Pancreas (tissue), 10 donors: ENCODE results near the gene FTCDNL1. TPM values are rescaled to one million over a fixed set of nuclear protein-coding genes. Genes with fewer than 3 reads are reported as not detected.

ENCODE experiments used
- ATAC-seq, 4 donors: fragments of 200-7000 bp; cut with Tn5 transposase; one replicate each; pipeline versions ENCODE4 v1.8.0 to v1.9.1; 2020; ENCODE audit warnings: mild to moderate bottlenecking in 4 of 4, moderate library complexity in 4 of 4
- DNase-seq, 6 donors: peaks; one replicate each; pipeline ENCODE4 v3.0.0-alpha.2; 2020
- FAIRE-seq: peaks from 2 replicates; lab custom pipeline; 2012; peaks lifted over from hg19 to GRCh38; lab: Jason Lieb, UNC
- H3K27ac ChIP-seq, 4 donors: fragments of 200-600 bp; sonication (generic); 1 replicate in 3 of 4; 2 replicates in 1 of 4; pipeline versions ENCODE4 v1.5.0 to v1.8.0; 2020
- H3K27me3 ChIP-seq, 4 donors: fragments of 200-600 bp; one replicate each; pipeline ENCODE4 v1.8.0; 2021
- H3K36me3 ChIP-seq, 3 donors: fragments of 200-600 bp; sonication (generic) in 1 of 3; one replicate each; pipeline versions ENCODE4 v1.5.0 to v1.8.0; 2020 to 2021
- H3K4me1 ChIP-seq, 3 donors: fragments of 200-600 bp; one replicate each; pipeline ENCODE4 v1.8.0; 2021
- H3K4me3 ChIP-seq, 4 donors: fragments of 200-600 bp; sonication (generic) in 2 of 4; one replicate each; pipeline versions ENCODE4 v1.5.0 to v1.8.0; 2020 to 2021
- H3K9me3 ChIP-seq, 4 donors: fragments of 200-600 bp; one replicate each; pipeline ENCODE4 v1.8.0; 2021
- CTCF ChIP-seq, 4 donors: fragments of 200-600 bp; sonication (generic) in 3 of 4; IDR thresholded peaks; one replicate each; pipeline versions ENCODE4 v1.5.0 to v1.8.0; 2021; ENCODE audit warnings: antibody characterized with exemption in 4 of 4
- WGBS, 2 donors: extraction: QIAGEN DNeasy Blood & Tissue Kit; methylation state at CpG; one replicate each; pipeline ENCODE4 v1.1.7; 2013; 5-methylcytosine and 5-hydroxymethylcytosine counted together
- intact Hi-C, 3 donors: fragments of 100-400 bp; cut with DNase I; formaldehyde crosslinking; loops; one replicate each; pipeline versions ENCODE4 v1.11.1 to v1.14.2; 2022
- polyA plus RNA-seq, 2 donors: library from polyadenylated mRNA; stranded (reverse); fragments of 200-250 nt; gene quantifications; one replicate each; pipeline ENCODE4 v1.2.3, GENCODE V29; 2013
- total RNA-seq, 6 donors: library from RNA; stranded (reverse); fragmentation: NEBNext Ultra II Directional in 4 of 6; extraction: Animal tissue kit (Norgen Biotek cat#: 25700) in 4 of 6; gene quantifications; one replicate each; pipeline versions ENCODE4 v1.2.1 to v1.2.4, GENCODE V29; 2021 to 2023
- donor health status: healthy with polysubstance abuse.
- donor health status: DM: no; HTN: no; CAD: no; lungs with moderate emphysema.
- donor health status: DM: no; HTN: no; CAD: no.
- donor health status: control.
- donor health status: control.
- donor health status: Bipolar disorder and iron deficiency.
- donor health status: DM: yes; HTN: yes; CAD: no.
- donor health status: DM: no; HTN: no; CAD: no.
- donor health status: DM: no; HTN: no; CAD: no.
- donor health status: DM: yes; HTN: yes; CAD: no.

FTCDNL1 gene
- total and polyA plus RNA-seq, 8 donors = 0.53 to 3.2 (median 1.4) TPM

DNA sequence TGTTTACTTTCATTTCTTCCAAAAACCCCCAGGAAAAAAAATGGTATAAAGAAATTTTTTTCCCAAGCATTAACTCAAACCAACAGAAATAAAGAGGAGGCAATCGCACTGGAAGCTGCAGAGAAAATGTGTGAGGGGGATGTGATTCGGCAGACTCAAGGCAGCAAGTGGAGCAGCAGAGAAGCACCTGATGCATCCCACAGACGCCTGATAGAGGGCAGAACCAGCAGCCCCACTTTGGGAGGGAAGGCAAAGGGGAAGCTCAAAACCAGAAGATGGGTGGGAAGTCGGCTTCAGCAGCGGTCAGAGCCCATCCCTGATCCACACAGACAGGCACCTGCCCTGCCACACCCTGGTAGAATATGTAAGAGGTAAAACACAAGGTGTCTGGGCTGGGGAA, 12.6 kb downstream of the FTCDNL1 start:
- DNase-seq (no peak), ATAC-seq (no peak), FAIRE-seq (no peak)
- TF ChIP-seq CTCF (IDR thresholded peaks at IDR 0.05) = no peak
- 76 to 91% methylated on average over 5 of the region's 5 CpGs for WGBS, 2 donors
- intact Hi-C loops = no loop called here
- Histone ChIP-seq H3K4me1 (no peaks in the 10 kb centered on the region), H3K27me3 (no peaks in the 10 kb centered on the region), H3K4me3 (no peak overlapping the region), H3K27ac (no peak overlapping the region), H3K9me3 (no peaks in the 10 kb centered on the region), H3K36me3 (no peaks in the 10 kb centered on the region)

DNA sequence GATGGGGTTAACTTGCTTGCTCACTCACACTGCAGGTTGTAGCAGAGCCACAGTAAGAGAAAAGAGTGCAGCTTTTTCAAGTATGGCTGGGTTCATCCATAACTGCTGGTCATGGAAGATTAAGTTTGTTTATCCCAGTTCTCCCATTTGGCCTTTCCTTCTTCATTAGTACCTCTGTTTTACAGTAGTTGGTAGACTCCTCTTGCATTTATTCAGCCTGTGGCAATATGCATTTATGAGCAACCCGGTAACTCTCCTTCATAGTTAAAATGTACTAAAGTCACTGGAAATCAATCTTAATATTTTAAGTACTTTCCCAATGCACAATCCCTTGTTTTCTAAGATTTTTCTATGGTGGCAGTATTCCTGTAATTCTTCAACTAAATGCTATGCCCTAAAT, 14.0 kb downstream of the FTCDNL1 start:
- Histone ChIP-seq H3K27ac (no peak overlapping the region), H3K9me3 (no peaks in the 10 kb centered on the region), H3K36me3 (no peaks in the 10 kb centered on the region), H3K4me1 (no peaks in the 10 kb centered on the region), H3K4me3 (no peak overlapping the region), H3K27me3 (no peaks in the 10 kb centered on the region)
- 82 to 93% methylated on average over 1 of the region's 1 CpG for whole genome bisulfite sequencing, 2 donors
- TF ChIP-seq CTCF (IDR thresholded peaks at IDR 0.05) = no peak
- intact Hi-C loops = no loop called here
- no peak for FAIRE-seq
- no peak for DNase-seq
- no peak for ATAC-seq

DNA sequence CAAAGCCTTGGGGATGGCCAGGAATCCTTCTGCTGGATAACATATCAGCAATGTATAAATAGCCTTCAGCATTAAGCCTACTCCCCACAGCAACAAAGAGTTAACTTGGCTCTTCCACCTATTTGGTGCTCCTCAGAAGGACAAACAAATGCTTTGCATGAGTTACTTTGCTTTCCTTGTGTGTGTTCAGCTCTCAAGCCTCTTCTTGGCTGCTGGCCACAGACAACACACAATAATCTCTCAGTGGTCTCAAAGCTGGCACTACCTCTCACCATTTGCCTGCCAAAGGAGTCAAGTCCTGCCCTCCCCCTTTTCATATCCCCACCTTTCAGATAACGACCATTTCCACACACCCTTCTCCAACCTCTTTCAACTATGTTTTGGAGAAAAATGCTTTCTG, 17.5 kb downstream of the FTCDNL1 start:
- FAIRE-seq = no peak
- Histone ChIP-seq H3K36me3 (no peaks in the 10 kb centered on the region), H3K9me3 (no peaks in the 10 kb centered on the region), H3K27me3 (no peaks in the 10 kb centered on the region), H3K4me1 (no peaks in the 10 kb centered on the region), H3K27ac (no peak overlapping the region), H3K4me3 (no peak overlapping the region)
- ATAC-seq = no peak
- no peak for TF ChIP-seq CTCF (IDR thresholded peaks at IDR 0.05)
- whole genome bisulfite sequencing, 2 donors = 21 to 33% methylated on average over 1 of the region's 1 CpG
- intact Hi-C loops = no loop called here
- DNase-seq = no peak

DNA sequence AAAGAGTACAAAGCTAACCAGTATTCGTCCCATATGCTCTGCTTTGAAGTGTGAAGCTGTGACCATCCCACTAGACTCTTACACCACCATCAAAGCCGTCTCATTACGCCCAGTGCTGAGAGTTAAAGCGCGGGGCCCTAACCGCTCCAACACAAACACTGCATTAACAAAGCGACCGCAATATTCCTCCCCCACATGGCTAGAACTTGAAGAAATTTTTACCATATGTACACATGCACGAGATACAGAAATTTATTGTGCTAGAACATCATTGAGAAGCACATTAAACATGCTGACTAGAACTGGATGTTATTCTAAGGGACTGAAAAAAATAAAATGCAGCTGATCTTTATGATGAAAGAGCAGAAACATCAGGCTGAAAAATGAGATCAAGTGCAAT, 20.5 kb downstream of the FTCDNL1 start:
- ATAC-seq (no peak), FAIRE-seq (no peak), DNase-seq (no peak)
- Histone ChIP-seq H3K27ac (no peak overlapping the region), H3K4me1 (no peaks in the 10 kb centered on the region), H3K27me3 (no peaks in the 10 kb centered on the region), H3K36me3 (no peaks in the 10 kb centered on the region), H3K4me3 (no peak overlapping the region), H3K9me3 (no peaks in the 10 kb centered on the region)
- 86 to 90% methylated on average over 9 of the region's 9 CpGs for WGBS, 2 donors
- TF ChIP-seq CTCF (IDR thresholded peaks at IDR 0.05) = no peak
- intact Hi-C loops = no loop called here

GRCh38 chr2:199829628-199830027, 21.4 kb downstream of the FTCDNL1 start:
- no peak for DNase-seq
- no peak overlapping the region for H3K27ac ChIP-seq
- no peaks in the 10 kb centered on the region for H3K36me3 ChIP-seq
- ATAC-seq = no peak
- no peak for TF ChIP-seq CTCF (IDR thresholded peaks at IDR 0.05)
- no peaks in the 10 kb centered on the region for H3K27me3 ChIP-seq
- WGBS, 2 donors = 81% methylated on average over 2 of the region's 2 CpGs
- FAIRE-seq = no peak
- no peak overlapping the region for H3K4me3 ChIP-seq
- H3K4me1 ChIP-seq = no peaks in the 10 kb centered on the region
- intact Hi-C loops = no loop called here
- no peaks in the 10 kb centered on the region for H3K9me3 ChIP-seq
